AG20443 (cell line): Measurements from ENCODE around the gene TLE5.
"Not testable (repeated sequence)": the region's sequence is repeated elsewhere in the genome, so short reads cannot be mapped to it uniquely, and the experiment has no call there.

ENCODE experiments used
- DNase-seq: peaks from one replicate; pipeline ENCODE4 v3.0.0; 2012; ENCODE audit warnings: low spot score, mixed read lengths

Gene TLE5

GRCh38 chr19:3025549-3025886, 36.8 kb downstream of the TLE5 start:
- no peak for DNase-seq

DNA sequence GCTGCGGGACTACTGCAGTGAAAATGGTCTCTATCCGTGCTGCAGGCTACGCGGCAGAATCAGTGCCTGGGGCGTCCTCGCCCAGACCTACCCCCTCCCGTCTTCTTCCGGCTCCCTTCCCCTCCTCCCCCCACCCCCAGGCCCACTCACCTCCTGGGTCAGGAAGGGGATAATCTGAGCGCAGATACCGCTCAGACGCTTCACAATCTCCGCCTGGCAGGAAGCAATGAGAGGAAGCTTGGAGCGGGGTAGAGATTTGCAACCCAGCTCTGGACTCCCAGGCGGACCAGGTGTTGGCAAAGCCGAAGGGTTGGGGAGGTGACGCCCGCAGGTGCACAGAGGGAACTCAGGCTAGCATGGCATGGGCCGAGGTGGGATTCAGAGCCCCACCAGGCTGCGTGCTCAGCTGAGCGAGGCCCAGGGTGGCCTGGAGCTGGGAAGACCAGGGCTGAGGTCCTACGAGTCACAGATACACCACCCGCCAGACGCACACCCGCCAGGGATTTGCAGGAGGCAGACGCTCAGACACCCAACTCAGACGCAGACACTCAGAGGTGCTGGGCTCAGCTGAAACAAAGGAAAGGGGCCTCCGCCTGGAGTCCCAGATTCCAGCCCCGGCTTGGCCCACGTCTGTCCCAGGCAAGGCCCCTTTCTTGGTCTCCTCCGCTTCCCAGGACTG, 37.3 kb downstream of the TLE5 start:
- DNase-seq = no peak

DNA sequence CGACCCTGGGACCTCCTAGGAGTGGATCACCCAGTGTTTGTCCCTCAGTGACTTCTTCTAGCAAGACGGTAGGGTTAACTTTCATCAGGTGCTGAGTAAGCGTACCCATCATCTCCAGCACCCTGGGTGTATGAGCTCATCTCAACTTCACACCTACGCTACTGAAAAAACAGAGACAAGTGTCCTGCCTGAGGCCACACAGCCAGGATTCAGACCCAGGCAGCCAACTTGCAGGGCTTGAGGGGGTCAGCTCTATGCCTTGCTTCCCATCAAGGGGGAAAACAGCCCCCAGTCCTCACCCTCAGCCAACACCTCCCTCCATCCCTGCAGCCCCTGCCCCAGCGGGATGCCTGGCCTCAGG, 37.8 kb downstream of the TLE5 start:
- DNase-seq = no peak

DNA sequence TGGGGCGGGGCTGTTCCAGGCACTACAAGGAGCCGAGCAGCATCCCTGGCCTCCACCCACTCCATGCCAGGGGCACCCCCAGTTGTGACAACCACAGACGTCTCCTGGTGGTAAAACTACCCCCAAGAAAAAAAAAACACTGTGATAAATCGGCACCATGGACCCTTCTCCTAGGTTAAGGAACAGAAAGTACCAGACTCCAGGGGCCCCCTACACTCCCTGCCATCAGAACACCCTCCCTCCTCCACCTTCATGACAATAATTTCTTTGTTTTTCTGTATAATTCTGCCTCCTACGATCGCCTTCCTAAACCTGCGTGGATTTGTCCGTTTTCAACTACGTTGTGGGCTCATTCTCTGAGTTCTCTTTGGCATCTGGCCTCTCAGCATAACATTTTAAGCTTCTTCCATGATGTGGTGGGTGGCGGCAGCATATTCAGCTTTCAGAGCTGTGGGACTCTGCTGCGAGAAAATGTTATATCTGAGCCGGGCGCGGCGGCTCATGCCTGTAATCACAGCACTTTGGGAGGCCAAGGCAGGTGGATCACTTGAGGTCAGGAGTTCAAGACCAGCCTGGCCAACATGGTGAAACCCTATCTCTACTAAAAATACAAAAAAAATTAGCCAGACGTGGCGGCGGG, 41.9 kb downstream of the TLE5 start:
- no peak for DNase-seq

- no peak for DNase-seq
Observed at GRCh38 chr19:3019211-3019854, 43.0 kb downstream of the TLE5 start.

DNA sequence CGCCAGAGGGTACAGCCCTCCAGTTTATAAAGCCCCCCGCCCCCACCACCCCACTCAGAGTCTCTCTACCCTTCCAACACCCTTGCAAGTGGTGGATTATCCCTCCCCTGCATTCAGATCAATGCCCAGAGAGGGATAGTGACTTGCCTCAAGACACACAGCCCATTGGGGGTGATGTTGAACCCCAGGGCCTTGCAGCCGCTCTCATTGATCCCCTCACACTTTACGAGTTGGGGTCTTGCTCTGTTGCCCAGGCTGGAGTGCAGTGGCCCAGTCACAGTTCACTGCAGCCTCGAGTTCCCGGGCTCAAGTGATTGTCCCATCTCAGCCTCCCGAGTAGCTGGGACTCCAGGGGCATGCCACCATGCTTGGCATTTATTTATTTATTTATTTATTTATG, 44.4 kb downstream of the TLE5 start:
- DNase-seq = no peak

DNA sequence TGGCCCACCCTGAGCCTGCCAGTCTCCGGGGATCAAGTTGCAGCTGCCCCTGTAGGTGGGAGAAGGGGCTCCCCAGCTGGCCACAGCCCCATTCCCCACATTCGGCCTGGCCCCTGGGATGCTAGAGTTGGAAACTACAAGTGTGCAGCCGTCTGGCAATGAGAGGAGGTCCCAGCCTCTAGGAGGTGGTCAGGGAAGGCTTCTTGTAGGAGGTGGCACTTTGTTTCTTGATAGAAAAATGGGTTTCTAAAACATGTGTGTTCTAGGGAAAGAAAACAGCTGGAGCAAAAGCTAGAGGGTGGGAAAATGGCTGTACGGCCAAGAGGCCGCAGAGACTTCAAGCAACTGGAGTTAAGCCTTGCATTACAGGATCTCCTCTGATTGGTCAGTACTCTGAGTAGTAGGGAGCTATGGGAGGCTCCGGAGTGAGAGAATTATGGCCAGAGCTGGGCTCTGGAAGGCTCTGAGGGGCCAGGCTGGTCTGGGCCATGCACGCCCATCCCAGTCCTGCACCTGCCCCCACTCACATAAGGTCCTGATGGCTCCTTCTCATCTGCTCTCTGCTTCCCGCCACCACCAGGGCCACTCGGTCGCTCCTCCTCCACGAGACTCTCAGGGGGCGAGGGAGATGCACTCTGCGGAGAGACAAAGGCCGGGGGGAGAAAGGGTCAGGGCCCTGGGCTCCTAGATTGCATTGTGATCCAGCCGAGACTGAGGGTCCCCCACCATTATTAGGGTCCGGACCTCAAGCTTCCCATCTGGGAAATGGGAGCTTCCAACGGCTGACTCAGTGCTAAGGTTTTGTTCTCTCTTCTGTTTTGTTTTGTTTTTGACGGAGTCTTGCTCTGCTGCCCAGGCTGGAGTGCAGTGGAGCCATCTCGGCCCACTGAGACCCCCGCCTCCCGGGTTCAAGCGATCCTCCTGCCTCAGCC, 46.9 kb downstream of the TLE5 start:
- no peak for DNase-seq

DNA sequence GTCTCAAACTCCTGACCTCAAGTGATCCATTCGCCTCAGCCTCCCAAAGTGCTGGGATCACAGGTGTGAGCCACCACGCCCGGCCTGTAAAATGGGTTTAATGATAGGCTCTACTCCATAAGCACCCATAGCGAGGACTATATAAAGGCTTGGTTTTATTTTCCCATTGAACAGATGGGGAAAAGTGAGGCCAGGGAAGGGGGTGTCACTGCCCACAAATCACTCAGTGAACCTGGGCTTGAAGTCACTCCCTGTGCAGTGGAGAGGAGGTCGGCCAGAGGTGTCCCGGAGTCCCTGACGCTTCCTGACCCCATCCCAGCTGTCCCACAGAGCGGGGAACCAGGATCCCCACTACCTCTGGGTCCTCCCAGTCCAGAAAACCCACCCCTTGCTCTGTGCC, 48.2 kb downstream of the TLE5 start:
- DNase-seq = no peak

- DNase-seq = no peak
Observed at GRCh38 chr19:3013263-3013725, 49.0 kb downstream of the TLE5 start.

GRCh38 chr19:3012621-3013262, 49.6 kb downstream of the TLE5 start:
- no peak for DNase-seq

GRCh38 chr19:3012059-3012458, 50.2 kb downstream of the TLE5 start:
- not testable (repeated sequence) for DNase-seq

DNA sequence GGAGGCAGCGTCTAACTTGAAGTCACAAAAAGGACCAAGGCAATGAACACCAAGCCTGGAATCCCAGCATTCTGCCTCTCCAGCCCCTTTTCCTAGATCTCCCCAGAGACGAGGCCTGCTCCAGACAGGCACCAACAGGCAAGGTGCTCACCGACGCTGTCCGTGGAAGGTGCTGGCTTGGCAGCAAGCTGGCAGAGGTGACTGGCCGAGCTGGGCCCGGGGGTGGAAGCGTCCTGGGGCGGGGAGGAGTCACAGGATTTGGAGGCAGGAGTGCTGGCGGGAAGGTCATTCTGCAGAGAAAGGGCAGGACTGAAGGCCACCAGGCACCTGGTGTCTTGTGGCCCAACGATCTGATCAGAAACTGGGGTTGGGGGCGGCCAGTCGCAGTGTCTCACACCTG, 51.4 kb downstream of the TLE5 start:
- no peak for DNase-seq

- DNase-seq = no peak
Observed at GRCh38 chr19:3008994-3009393, 53.3 kb downstream of the TLE5 start.

- no peak for DNase-seq
Observed at GRCh38 chr19:3007975-3008374, 54.3 kb downstream of the TLE5 start.

DNA sequence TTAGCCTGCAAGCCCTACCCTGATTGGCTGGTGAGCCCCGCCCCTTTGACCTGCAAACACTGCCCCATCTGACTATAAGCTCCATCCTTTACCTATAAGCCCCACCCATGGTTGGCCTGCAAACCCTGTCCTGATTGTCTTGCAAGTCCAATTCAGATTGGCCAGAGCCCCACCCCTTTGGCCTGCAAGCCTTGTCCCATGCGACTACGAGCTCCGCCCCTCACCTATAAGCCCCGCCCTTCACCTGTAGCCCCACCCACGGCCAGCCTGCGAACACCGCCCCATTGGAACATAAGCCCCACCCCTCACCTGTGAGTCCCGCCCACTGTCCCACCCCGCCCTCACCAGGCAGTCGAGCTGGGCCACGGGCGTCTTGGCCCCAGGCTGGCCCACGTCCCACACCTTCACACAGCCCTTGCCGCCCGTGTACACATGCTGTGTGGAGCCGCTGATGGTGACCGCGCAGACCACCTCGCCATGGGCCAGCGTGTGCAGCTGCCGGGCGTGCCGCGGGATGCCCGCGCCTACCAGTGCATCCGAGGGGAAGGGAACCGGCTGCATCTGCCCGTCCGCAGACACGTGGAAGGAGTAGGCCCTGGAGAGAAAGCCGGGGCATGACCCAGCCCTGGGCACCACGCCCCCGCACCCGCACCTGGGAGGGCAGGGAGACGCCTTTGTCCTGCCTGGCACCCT, 56.1 kb downstream of the TLE5 start:
- DNase-seq = no peak

GRCh38 chr19:3005345-3005744, 57.0 kb downstream of the TLE5 start:
- DNase-seq = no peak

- DNase-seq = no peak
Observed at GRCh38 chr19:3004522-3004921, 57.8 kb downstream of the TLE5 start.

GRCh38 chr19:3003046-3003445, 59.2 kb downstream of the TLE5 start:
- DNase-seq = no peak
